ENCODE data around the gene FLT3. TPM values are rescaled to one million over a fixed set of nuclear protein-coding genes. Genes with fewer than 3 reads are reported as not detected.

The FLT3 gene
- total RNA-seq, 1 donor from 2014 or later: not detected

DNA sequence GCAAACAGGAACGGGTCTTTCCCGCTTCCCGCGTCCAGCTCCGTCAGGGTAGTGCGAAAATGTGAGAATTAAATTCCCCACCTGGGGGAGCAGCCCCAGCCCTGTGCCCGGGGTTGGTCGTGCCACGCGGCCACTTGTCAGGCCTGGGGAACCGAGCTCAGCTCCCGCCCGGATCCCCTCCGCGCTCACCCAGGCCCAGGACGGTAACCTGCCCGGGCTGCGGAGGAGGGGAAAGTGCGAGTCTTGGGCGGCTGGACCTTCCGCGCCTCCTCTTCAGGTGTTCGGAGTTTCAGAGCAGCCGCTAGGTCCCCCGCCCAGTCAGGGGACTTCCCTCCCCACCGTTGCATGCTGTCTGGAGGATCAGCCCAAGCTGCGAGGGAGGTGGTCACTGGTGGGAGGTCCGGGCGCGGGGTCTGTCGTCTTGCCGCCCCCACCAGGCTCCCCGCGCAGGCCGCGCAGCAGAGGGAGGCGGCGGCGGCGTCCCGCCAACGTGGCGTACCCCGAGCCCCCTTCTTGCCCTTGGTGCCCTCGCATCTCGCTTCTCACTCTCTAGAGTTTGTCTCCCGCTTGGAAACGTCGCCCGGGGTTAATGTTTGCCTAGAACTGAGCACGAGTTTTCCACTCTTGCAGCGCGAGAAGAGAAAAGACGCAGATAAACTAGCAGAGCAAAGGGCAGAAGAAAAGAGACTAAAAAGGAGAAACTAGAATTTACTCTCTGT, 119.9 kb downstream of the FLT3 start:
- DNase-seq (ENCODE audit: missing footprints) (no peak), ATAC-seq (no peak)
- intact Hi-C loops (cut with DNase I): loop anchor here (10.0 kb wide), 1 partner anchor 996 kb away; no protein-coding TSS in a partner anchor

DNA sequence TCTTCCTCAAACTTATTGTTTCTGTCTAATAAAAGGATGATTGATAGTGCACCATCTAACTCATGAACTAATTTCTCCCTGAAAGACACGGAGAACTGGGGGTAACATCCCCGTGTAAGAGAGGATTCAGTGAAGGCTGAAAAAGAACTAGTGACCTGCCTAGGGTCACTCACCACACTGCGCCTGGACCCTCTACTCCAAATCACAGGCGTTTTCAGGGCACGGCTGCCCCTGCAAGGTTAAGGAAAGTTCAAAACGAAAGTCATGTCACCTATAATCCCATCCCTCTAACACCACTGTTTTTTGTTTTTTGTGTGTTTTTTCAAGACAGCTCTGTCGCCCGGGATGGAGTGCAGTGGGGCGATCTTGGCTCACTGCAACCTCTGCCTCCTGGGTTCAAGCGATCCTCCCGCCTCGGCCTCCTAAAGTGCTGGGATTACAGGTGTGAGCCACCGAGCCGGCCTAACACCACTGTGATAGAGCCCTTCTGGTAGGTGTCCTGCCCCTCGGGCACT, 120.6 kb downstream of the FLT3 start:
- DNase-seq (ENCODE audit: missing footprints): no peak
- ATAC-seq: no peak
- intact Hi-C loops (cut with DNase I): loop anchor here (10.0 kb wide), 1 partner anchor 995 kb away; no protein-coding TSS in a partner anchor

DNA sequence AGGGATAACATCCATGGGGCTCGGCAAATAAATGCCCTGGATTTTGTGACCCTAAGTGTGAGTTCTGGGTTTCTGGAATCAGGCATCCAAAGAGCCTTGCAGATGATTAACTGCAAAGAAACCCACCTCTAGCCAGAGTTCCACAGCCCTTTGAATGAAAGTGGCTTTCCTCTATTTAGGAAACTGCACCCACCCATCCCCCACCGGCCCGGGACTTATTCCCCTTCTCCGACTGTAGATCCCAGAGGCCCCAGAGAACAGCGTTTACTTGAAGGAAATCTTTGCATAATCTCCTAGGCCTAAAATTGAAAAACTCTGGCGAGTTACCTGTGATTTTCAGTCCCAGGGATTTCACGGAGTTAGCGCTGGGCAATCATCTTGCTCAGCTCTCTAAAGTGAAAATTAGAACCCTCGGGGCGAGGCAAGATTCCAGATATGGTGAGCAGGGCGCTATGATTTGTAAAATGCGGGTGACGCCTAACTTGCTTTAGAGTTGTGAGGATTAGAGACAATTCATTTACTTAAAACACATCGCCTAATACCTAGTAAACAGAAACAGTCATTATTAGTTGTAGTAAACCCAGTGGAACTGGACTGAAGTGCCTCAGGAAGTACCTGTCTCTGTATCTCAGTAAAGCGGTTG, 121.3 kb downstream of the FLT3 start:
- ATAC-seq (no peak), DNase-seq (ENCODE audit: missing footprints) (no peak)
- intact Hi-C loops (cut with DNase I): no loop called here

DNA sequence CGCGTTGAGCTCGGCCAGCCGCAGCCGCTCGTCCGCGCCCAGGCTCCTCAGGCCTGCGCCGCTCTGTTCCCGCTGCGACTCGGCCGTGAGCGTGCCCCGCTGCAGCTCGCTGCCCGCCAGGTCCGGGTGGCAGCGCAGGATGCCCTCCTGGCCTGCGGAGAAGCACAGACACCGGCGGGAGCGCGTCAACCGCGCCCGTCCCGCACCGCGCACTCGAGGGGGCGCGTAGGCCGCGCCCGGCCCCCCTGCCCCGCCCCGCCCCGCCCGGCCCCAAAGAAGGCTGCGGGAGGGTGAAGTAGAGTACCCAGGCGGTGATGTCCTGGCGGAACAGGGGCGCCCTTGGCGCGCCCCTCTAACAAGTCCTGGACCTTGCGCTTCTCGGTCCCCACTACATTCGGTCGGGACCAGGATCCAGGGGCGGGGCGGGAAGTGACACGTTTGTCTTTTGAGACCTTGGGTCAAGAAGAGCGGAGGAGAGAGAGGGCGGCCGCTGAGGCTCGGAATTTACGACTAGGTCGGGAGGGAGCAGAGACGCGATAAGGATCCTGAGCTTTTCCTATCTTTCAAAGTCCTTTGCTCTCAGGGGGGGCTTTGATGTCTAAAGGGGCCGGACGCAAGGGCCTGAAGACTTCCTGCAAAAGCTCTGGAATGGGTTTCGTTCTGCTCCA, 121.9 kb downstream of the FLT3 start:
- intact Hi-C loops (cut with DNase I): no loop called here
- DNase-seq (ENCODE audit: missing footprints) (no peak), ATAC-seq (no peak)

DNA sequence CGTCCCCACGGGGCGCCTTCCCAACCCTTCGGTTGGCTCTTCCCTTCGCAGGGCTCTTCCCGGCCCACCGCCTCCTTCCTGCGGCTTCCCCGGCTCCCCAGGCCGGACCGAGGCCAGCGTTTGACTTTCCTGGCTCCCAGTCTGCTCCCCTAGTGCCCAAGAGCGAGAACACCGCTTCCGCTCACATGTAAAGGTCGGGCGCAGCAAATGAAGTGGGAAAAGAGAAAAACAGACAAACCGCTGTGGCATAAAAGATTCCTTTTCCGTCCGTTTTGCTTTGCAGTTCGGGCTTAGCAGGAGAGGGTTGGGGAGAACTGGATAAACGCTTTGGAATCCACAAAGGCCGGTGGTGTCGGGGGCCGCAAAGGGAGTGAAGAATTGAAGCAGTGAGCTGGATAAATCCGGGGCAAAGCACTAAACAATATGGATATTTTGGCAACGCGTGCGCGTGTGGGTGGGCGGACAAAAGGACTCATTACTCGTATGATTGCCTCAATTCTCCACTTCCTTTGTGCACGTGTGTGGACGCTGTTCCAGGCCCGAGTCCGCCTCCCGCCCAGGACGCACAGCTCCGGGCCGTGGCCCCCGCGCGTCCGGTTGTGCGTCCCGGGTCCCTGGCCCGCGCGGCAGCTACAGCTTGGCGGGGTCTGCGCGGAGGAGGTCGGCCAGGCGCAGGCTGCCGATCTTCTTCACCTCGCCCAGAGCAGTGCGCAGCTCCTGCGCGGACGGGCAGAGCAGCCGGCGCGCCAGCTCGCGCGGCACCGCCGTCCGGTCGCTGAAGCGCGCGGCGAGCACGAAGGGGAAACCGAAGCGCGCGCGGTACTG, 122.7 kb downstream of the FLT3 start:
- DNase-seq (ENCODE audit: missing footprints) (no peak), ATAC-seq (no peak)
- intact Hi-C loops (cut with DNase I): no loop called here

DNA sequence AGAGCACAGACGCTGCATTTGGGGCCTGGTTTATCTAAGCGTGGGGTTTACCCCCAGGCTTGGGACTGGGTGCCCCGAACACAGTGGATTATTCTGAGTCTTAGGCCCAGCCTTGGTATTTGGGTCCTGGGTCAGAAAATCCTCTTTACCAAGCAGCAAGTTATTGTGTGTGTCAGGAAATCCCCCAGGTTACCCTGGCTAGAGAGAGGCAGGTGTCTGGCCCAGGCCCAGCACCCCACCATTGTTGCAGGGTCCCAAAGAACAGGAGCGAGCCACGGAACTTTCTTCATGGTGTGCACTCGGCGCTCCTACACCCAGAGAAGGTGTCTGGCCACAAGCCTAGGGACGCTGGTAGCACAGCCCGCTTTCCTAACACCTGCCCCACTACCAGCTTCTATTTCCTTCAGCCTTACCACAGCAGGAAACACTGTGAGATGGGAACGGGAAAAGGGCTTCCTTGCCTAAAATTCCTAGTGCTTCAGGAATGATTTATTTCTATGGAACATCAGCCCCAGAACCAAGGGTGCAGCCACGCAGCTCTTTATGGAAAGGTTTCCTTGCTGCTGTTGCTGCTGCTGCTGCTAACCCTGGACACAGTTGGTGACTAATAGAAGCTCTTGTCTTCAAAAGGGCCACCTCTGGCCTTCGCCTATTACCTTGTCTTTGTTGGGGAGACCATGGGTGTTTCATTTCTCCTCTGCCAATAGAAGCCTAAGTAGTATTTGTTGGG, 123.8 kb downstream of the FLT3 start:
- no peak for ATAC-seq
- intact Hi-C loops (cut with DNase I): no loop called here
- DNase-seq (ENCODE audit: missing footprints): no peak

DNA sequence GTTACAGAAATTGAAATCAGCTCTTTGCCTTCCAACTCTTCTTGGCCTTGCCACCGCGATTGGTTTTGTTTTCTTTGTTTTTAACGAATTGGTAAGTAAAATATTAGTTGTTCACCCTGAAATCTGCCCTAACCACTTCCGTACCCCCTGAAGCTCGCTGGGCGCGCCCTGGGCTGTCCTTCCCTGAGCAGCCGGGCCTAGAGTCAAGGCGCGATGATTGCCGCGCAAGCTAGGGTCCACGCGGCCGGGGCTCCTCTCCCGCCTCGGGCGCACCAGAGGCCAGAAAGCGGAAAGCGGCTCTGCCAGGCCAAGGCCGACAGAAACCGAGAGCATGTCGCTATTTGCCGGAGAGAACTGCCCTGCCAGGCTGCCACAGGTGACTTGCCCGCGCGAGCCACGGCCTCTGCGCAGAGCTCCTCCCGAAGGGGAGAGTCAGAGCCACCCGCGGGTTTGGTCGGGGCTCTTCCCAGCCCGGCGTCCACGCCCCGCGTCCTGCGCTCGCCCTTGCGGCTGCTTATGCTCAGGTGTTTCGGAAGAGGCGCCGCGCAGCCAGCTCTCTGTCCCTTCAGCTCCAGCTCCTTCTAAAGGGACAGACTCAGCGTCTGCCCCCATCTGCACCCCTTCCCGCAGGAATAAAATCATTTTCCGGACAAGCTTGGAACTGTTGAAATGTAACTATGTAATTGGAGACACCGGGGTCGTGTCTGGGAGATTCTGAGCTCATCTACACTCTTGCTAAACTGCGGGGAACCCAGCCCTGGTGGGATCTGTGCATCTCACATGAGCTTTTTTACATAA, 124.6 kb downstream of the FLT3 start:
- ATAC-seq (no peak), DNase-seq (ENCODE audit: missing footprints) (no peak)
- intact Hi-C loops (cut with DNase I): no loop called here

DNA sequence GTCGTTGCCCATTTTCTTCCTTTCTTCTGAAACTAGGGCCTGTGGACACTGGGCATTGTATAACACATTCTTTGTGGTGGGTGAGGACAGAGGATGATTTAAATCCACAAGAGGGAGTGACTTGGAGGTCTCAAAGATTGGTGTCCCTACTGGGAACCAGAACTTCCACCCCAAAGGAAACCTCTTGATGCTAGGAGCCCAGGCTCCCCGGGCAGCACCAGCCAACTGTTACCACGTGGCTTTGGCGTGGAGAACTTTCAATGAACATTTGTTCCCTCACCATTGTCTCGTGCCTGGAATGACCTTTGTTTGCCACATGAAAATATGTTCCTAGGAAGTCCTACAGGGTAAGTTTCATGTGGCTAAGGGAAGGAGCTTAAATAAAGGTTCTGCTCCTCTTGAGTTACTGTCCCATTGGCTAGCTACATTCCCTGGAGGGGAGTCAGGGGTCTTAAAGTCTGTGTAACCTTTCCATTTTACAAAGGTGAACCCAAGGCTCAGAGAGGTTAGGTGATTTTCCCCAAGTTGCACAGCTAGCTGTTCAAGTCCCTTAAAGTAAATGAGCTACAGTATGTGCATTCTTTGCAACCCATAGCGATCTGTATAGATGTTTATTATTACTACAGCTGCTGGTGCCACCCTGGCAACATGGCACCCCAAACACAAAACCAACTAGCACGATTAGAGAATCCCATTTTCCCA, 126.3 kb downstream of the FLT3 start:
- intact Hi-C loops (cut with DNase I): no loop called here
- no peak for ATAC-seq
- no peak for DNase-seq (ENCODE audit: missing footprints)

DNA sequence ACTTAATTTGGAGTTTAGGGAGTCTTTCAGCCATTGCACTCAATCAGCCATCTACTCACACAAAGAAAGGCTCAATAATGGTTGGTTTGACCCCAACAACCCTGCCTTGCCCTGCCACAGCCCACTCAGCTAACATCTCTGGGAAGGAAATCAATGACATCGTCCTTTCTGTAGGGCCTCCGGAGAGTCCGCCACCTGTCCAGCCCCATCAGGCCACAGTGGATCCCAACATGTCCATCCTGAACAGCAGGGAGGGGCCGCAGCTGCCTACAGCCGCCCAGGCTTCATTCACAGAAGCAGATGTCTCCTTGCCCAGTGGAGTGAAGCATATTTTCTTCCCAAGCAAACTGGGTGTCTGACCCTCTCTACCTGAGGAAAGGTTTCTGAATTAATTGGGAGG, 127.1 kb downstream of the FLT3 start:
- intact Hi-C loops (cut with DNase I): no loop called here
- ATAC-seq (no peak), DNase-seq (ENCODE audit: missing footprints) (no peak)

DNA sequence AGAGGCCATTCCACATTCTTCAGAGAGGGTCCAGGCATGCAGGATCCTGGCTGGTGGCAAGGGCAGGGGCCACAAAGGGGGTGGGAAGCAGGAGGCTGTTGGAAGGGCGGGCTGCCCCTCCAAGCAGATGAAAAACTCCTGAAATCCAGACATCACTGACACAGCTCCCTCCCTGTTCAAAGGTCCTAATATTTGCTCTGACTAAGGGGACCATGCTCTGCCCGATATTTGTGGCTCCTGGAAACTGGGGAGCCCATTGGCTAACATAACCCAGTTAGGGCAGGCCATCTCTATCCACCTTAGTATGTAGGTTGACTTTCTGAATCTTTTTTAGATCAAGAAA, 127.9 kb downstream of the FLT3 start:
- intact Hi-C loops (cut with DNase I): no loop called here
- ATAC-seq (no peak), DNase-seq (ENCODE audit: missing footprints) (no peak)

DNA sequence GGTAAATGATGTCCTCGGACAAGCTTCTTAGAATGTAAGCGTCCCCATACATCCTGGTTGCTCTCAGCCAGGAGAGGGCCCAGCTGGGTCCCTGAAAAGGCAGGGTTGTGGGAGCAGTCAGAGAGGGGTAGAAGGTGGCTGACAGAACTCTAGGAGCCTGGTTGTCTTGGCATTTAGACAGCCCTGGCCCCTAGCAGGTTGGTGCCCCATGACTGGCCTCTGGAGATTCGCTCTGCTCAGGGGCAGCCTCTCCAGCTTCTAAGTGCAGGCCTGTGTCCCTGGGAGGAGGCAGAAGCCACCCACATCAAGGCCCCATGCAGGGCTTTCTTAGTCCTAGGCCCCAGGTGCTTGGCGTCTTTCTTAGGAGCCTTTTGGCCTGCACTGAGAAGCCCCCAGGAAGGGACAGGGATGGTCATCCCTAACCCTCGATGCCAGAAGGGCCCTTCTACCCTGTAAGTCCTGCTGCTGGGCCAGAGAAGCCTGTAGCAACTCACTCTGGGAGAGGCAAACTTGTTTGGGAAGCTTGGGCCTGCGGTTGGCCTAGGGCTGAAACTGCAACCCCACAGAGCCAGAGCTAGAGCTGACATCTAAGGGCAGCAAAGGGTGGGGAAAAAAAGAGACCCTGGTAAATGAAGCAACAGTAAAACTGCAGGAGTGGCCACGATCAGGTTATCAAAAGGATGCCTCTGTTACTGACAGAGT, 128.4 kb downstream of the FLT3 start:
- ATAC-seq: no peak
- intact Hi-C loops (cut with DNase I): no loop called here
- no peak for DNase-seq (ENCODE audit: missing footprints)

DNA sequence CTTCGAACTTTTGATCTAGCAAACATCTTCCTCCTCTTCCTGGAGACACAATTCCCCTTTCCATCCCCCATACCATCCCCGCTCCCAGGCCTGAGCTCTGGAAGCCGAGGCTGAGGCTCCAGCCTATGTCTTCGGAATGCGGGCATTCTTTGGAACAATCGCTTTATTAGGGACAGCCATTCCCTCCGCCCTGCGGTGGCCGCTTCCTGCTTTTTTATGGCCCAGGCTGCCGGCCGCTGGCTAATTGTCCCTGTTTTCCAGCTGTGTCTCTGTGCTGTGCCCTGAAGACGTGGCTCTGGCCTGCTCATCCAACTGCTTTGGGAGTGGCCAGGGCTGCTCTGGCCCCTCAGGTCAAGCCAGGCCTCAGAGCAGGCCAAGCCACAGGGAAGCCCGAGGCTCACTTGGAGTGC, 129.1 kb downstream of the FLT3 start:
- ATAC-seq: no peak
- DNase-seq (ENCODE audit: missing footprints): no peak
- intact Hi-C loops (cut with DNase I): no loop called here

DNA sequence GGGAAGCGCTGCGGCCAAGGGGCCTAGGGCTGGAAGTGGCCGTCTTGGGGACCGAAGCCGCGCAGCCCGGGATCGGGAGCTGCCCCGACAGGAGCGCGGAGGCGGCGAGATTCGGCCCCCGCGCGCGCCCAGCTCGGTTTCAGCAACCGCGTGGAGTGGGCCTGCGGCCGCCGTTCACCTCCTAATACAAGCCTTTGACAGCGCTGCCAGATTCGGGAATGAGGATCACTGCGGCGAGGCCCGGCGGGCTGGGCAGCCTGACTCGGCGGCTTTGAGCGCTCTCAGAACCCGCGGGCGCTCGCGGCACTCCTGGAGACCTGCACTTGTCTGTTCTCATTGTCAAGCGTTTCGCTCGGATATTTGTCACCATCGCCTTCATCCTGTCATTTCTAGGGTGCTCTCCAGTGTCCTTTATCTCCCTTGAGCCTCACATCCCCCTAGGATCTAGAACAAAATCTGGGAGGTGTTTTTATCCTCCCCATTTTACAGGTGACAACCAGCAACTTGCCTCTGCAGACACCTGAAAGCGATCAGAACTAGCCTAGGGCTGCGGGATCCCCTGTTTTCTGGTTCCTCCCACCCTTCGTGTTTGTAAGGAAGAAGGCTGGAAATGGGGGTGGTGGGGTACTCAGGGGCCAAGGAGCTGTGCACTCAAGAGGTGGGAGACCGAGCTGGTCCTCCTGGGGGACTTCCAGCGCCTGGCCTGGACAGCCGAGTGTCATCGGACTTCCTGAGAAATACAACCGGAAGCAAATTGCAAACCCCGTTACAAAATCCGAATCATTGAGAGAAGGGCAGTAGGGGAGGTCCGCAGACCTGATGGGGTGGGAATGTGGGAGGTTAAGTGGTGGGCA, 129.8 kb downstream of the FLT3 start:
- ATAC-seq: no peak
- DNase-seq (ENCODE audit: missing footprints): no peak
- intact Hi-C loops (cut with DNase I): no loop called here

DNA sequence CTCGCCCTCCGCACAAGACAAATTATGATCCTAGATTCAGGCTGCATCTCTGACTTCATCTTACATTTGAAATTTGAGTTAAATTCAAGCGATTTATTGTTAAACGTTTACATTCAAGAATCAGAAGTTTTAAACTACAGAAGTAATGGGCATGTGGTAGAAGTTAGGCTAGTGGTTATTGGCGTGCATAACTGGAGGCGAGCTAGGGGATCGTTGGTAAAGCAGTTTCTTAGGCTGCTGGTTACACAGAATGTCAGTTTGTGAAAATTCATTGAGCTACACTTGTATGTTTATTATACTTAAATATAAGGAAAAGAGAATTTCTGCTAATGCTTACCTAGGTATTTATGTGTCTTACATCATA, 130.5 kb downstream of the FLT3 start:
- intact Hi-C loops (cut with DNase I): no loop called here
- DNase-seq (ENCODE audit: missing footprints) (no peak), ATAC-seq (no peak)

DNA sequence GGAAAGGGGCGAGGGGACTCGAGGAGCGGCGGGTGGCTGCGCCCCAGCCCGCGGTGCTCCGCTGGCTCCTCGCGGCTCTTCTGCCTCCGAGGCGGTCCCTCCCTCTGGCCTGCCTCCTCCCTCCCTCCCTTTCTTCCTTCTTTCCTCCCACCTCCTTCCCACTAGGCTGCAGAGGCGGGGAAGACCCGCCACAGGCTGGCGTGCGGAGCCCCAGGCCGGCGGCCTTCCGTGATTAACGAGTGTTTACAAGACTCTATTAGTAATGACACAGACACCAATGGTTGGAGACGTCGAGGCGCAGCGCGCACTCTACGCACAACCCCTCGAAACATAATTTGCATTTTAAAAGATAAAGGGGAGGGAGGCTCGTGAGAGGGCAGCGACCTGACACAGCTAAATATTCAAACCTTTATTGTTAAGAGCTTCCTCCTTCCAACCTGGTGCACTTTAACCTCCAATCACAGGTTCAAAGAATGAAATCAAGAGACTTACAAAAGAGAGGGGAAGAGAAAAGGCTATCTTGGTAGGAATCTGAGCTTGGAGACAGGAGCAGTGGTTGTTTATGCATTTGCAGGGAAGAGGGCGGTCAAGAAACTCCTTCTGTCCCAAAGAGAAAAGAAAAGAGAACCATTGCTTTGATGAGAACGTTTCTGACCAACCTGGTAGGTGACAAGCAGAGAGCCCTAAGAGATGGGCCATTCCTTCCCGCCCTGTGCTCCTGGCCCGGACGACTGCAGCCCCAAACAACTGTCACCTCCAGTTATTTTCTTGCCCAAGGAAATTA, 131.1 kb downstream of the FLT3 start, which contains the start of gene CDX2:
Gene CDX2 (minus strand): TSS at position 234 of the 784 bp plus-strand sequence. CDS start 309 bp downstream, outside the sequence.
- DNase-seq (ENCODE audit: missing footprints) (no peak), ATAC-seq (no peak)
- intact Hi-C loops (cut with DNase I): no loop called here
